PFSK-1 (cell line): ENCODE results near the gene PCDHGC3.

Source experiments
- FOXP2 ChIP-seq: optimal IDR thresholded peaks from 2 replicates; pipeline ENCODE3; 2011; ENCODE audit warnings: borderline replicate concordance, control low read depth, inconsistent platforms; ENCODE audit not compliant: insufficient read depth; ENCODE audit errors: extremely low read length, extremely low read depth
- POLR2AphosphoS5 ChIP-seq: IDR thresholded peaks from 2 replicates; pipeline ENCODE4 v1.6.1; 2012; ENCODE audit warnings: low read depth, mild to moderate bottlenecking, control low read depth, low read length, moderate library complexity
- SIN3A ChIP-seq: IDR thresholded peaks from 2 replicates; pipeline ENCODE4 v1.6.1; 2012; ENCODE audit warnings: mild to moderate bottlenecking, low read length, moderate library complexity, borderline replicate concordance; ENCODE audit not compliant: insufficient read depth
- TAF1 ChIP-seq: IDR thresholded peaks from 2 replicates; pipeline ENCODE4 v1.6.1; 2012; ENCODE audit warnings: low read length, control low read depth, borderline replicate concordance; ENCODE audit not compliant: insufficient read depth
- TF ChIP-seq, protein P1 (sequence below), 2 experiments: IDR thresholded peaks; 2 replicates each; pipeline versions ENCODE4 v1.6.1 to v1.8.0; 2011 to 2012; ENCODE audit warnings: low read depth in 2 of 2, low read length in 2 of 2, control low read depth in 1 of 2, inconsistent platforms in 1 of 2, mild to moderate bottlenecking in 1 of 2, moderate library complexity in 1 of 2; ENCODE audit not compliant: insufficient read depth in 1 of 2

The PCDHGC3 gene

GRCh38 chr5:141492168-141492885 lies 16.6 kb downstream of the PCDHGC3 start:
- no peak for TF ChIP-seq TAF1
- no peak for TF ChIP-seq SIN3A
- no peak for TF ChIP-seq FOXP2
- TF ChIP-seq POLR2AphosphoS5, result no peak
- TF ChIP-seq, protein P1, sequence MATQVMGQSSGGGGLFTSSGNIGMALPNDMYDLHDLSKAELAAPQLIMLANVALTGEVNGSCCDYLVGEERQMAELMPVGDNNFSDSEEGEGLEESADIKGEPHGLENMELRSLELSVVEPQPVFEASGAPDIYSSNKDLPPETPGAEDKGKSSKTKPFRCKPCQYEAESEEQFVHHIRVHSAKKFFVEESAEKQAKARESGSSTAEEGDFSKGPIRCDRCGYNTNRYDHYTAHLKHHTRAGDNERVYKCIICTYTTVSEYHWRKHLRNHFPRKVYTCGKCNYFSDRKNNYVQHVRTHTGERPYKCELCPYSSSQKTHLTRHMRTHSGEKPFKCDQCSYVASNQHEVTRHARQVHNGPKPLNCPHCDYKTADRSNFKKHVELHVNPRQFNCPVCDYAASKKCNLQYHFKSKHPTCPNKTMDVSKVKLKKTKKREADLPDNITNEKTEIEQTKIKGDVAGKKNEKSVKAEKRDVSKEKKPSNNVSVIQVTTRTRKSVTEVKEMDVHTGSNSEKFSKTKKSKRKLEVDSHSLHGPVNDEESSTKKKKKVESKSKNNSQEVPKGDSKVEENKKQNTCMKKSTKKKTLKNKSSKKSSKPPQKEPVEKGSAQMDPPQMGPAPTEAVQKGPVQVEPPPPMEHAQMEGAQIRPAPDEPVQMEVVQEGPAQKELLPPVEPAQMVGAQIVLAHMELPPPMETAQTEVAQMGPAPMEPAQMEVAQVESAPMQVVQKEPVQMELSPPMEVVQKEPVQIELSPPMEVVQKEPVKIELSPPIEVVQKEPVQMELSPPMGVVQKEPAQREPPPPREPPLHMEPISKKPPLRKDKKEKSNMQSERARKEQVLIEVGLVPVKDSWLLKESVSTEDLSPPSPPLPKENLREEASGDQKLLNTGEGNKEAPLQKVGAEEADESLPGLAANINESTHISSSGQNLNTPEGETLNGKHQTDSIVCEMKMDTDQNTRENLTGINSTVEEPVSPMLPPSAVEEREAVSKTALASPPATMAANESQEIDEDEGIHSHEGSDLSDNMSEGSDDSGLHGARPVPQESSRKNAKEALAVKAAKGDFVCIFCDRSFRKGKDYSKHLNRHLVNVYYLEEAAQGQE (IDR thresholded peaks at IDR 0.05; ENCODE audit: insufficient read depth in 1 of 2, low read depth in 2 of 2, low read length in 2 of 2), result no peak

- TF ChIP-seq, protein P1 (IDR thresholded peaks at IDR 0.05; ENCODE audit: insufficient read depth in 1 of 2, low read depth in 2 of 2, low read length in 2 of 2), result no peak
- TF ChIP-seq POLR2AphosphoS5 (no peak), SIN3A (no peak), TAF1 (no peak), FOXP2 (no peak)
Measured at GRCh38 chr5:141493500-141494422, 18.0 kb downstream of the PCDHGC3 start.

GRCh38 chr5:141494761-141495452 lies 19.1 kb downstream of the PCDHGC3 start:
- TF ChIP-seq FOXP2, result no peak
- TF ChIP-seq SIN3A, result no peak
- TF ChIP-seq TAF1, result no peak

DNA sequence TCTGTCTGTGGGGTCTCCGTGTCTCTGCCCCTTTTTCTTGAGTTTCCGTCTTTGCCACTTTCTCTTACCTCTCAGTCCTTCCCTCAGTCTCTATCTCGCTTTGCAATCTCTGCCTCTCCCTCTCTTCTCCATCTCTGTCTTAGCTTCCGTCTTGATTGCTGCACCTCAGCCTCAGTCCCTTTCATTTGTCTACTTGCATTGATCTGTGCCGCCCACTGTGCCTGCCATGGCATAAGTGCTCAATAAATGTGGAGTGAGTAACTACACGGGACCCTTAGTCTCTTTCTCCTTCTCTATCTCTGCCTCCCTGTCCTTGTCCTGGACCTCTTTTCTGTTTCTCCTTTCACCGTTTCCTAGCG lies 19.7 kb downstream of the PCDHGC3 start:
- TF ChIP-seq TAF1, result no peak
- no peak for TF ChIP-seq FOXP2
- TF ChIP-seq, protein P1 (IDR thresholded peaks at IDR 0.05; ENCODE audit: insufficient read depth in 1 of 2, low read depth in 2 of 2, low read length in 2 of 2), result no peak
- no peak for TF ChIP-seq SIN3A
- TF ChIP-seq POLR2AphosphoS5, result no peak

- TF ChIP-seq SIN3A (no peak), FOXP2 (no peak), TAF1 (no peak), POLR2AphosphoS5 (no peak)
- TF ChIP-seq, protein P1 (IDR thresholded peaks at IDR 0.05; ENCODE audit: insufficient read depth in 1 of 2, low read depth in 2 of 2, low read length in 2 of 2), result no peak
Measured at GRCh38 chr5:141496038-141496437, 20.3 kb downstream of the PCDHGC3 start.
